Adrenal gland (tissue), 5 donors: ENCODE results near the gene MYCBPAP.

Experiments
- CTCF ChIP-seq, 6 experiments: fragments of 450-650 bp in 4 of 6; fragments of 200-600 bp in 2 of 6; sonication (generic) in 1 of 6; IDR thresholded peaks; 1 replicate in 5 of 6; 2 replicates in 1 of 6; pipeline versions ENCODE4 v1.5.1 to v1.8.0; 2016 to 2021; ENCODE audit warnings: antibody characterized with exemption in 6 of 6, mild to moderate bottlenecking in 2 of 6, moderate library complexity in 1 of 6
- POLR2A ChIP-seq, 2 donors: fragments of 450-650 bp; IDR thresholded peaks; one replicate each; pipeline ENCODE4 v1.6.1; 2017; ENCODE audit warnings: antibody characterized with exemption in 2 of 2, mild to moderate bottlenecking in 2 of 2, moderate library complexity in 1 of 2
- donor health status: DM: no; HTN: no; CAD: no.

- TF ChIP-seq CTCF (IDR thresholded peaks at IDR 0.05) (no peak), POLR2A (IDR thresholded peaks at IDR 0.05) (no peak)
Observed at GRCh38 chr17:50544516-50544915, 36.3 kb downstream of the MYCBPAP start.
